ENCODE results near the gene SPACA7.

DNA sequence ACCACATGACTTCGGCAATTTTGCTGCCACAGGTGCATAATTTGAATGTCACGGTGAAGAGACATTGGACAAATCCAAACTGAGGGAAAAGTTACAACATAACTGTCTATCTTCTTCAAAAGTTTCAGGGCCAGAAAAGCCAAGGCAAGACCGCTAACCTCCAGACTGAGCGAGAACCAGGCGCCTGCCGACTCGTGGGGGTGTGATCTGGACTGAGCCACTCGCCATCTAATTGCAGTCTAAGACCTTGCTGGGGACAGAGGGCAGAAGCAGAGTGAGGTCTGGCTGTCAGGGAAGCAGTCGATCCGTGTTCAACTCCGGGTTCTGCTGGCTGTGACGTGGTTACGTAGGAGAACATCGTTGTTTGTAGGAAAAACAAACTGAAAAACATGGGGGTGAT is 88.6 kb downstream of the SPACA7 start:
- TF ChIP-seq RAD21 (IDR thresholded peaks at IDR 0.05; ENCODE audit: low read depth) (no peak), EP300 (IDR thresholded peaks at IDR 0.05; ENCODE audit: borderline replicate concordance) (no peak), CEBPB (IDR thresholded peaks at IDR 0.05) (no peak), CREB1 (IDR thresholded peaks at IDR 0.05; ENCODE audit: low read depth) (no peak), ZBTB7A (IDR thresholded peaks at IDR 0.05; ENCODE audit: low read depth) (no peak), TCF12 (IDR thresholded peaks at IDR 0.05; ENCODE audit: low read depth) (no peak), NFIC (IDR thresholded peaks at IDR 0.05) (no peak), FOXM1 (IDR thresholded peaks at IDR 0.05; ENCODE audit: borderline replicate concordance, low read depth) (no peak), YY1 (IDR thresholded peaks at IDR 0.05; ENCODE audit: low read depth) (no peak), TEAD4 (IDR thresholded peaks at IDR 0.05) (no peak), TAF1 (IDR thresholded peaks at IDR 0.05; ENCODE audit: low read depth) (no peak)
- TF ChIP-seq, protein P1, sequence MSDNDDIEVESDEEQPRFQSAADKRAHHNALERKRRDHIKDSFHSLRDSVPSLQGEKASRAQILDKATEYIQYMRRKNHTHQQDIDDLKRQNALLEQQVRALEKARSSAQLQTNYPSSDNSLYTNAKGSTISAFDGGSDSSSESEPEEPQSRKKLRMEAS (IDR thresholded peaks at IDR 0.05): no peak
- TF ChIP-seq, protein P2, sequence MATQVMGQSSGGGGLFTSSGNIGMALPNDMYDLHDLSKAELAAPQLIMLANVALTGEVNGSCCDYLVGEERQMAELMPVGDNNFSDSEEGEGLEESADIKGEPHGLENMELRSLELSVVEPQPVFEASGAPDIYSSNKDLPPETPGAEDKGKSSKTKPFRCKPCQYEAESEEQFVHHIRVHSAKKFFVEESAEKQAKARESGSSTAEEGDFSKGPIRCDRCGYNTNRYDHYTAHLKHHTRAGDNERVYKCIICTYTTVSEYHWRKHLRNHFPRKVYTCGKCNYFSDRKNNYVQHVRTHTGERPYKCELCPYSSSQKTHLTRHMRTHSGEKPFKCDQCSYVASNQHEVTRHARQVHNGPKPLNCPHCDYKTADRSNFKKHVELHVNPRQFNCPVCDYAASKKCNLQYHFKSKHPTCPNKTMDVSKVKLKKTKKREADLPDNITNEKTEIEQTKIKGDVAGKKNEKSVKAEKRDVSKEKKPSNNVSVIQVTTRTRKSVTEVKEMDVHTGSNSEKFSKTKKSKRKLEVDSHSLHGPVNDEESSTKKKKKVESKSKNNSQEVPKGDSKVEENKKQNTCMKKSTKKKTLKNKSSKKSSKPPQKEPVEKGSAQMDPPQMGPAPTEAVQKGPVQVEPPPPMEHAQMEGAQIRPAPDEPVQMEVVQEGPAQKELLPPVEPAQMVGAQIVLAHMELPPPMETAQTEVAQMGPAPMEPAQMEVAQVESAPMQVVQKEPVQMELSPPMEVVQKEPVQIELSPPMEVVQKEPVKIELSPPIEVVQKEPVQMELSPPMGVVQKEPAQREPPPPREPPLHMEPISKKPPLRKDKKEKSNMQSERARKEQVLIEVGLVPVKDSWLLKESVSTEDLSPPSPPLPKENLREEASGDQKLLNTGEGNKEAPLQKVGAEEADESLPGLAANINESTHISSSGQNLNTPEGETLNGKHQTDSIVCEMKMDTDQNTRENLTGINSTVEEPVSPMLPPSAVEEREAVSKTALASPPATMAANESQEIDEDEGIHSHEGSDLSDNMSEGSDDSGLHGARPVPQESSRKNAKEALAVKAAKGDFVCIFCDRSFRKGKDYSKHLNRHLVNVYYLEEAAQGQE (IDR thresholded peaks at IDR 0.05; ENCODE audit: low read depth): no peak
- TF ChIP-seq, protein P3, sequence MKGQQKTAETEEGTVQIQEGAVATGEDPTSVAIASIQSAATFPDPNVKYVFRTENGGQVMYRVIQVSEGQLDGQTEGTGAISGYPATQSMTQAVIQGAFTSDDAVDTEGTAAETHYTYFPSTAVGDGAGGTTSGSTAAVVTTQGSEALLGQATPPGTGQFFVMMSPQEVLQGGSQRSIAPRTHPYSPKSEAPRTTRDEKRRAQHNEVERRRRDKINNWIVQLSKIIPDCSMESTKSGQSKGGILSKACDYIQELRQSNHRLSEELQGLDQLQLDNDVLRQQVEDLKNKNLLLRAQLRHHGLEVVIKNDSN (IDR thresholded peaks at IDR 0.05): no peak
